Gastrocnemius medialis (tissue), 4 donors: Measurements from ENCODE around the gene KLHL6. TPM values are rescaled to one million over a fixed set of nuclear protein-coding genes. Genes with fewer than 3 reads are reported as not detected.

Source experiments
- ATAC-seq, 2 donors: fragments of 150-250 bp; one replicate each; pipeline ENCODE4 v1.9.1; 2016
- DNase-seq, 2 donors: peaks; one replicate each; pipeline ENCODE4 v3.0.0-alpha.2; 2019
- H3K27ac ChIP-seq, 4 donors: fragments of 200-600 bp; sonication (generic); 1 replicate in 1 of 4; 2 replicates in 3 of 4; pipeline ENCODE4 v1.5.1; 2016 to 2018; ENCODE audit warnings: mild to moderate bottlenecking in 2 of 4, moderate library complexity in 1 of 4
- H3K27me3 ChIP-seq, 3 donors: fragments of 200-600 bp; sonication (generic) in 2 of 3; 1 replicate in 1 of 3; 2 replicates in 2 of 3; pipeline versions ENCODE4 v1.5.1 to v1.6.0; 2016 to 2019; ENCODE audit warnings: mild to moderate bottlenecking in 1 of 3, moderate library complexity in 1 of 3
- H3K36me3 ChIP-seq, 2 donors: fragments of 200-600 bp; sonication (generic) in 1 of 2; one replicate each; pipeline ENCODE4 v1.5.1; 2017 to 2018
- H3K4me1 ChIP-seq, 2 donors: fragments of 200-600 bp; sonication (generic) in 1 of 2; one replicate each; pipeline ENCODE4 v1.5.1; 2016 to 2017; ENCODE audit warnings: mild to moderate bottlenecking in 2 of 2
- H3K4me3 ChIP-seq, 4 donors: fragments of 200-600 bp; sonication (generic) in 3 of 4; 1 replicate in 1 of 4; 2 replicates in 3 of 4; pipeline ENCODE4 v1.5.1; 2016 to 2019; ENCODE audit warnings: mild to moderate bottlenecking in 2 of 4
- H3K9me3 ChIP-seq, 3 donors: fragments of 200-600 bp; sonication (generic) in 2 of 3; 1 replicate in 1 of 3; 2 replicates in 2 of 3; pipeline ENCODE4 v1.5.1; 2016 to 2019
- POLR2A ChIP-seq, 2 donors: fragments of 450-650 bp; IDR thresholded peaks; one replicate each; pipeline ENCODE4 v1.6.1; 2017; ENCODE audit warnings: antibody characterized with exemption in 2 of 2, mild to moderate bottlenecking in 2 of 2, moderate library complexity in 2 of 2
- in situ Hi-C, 4 donors: fragments of 200-750 bp; cut with MboI; loops; one replicate each; pipeline versions ENCODE4 v1.15.0 to v1.8.0; 2017; ENCODE audit warnings: low sequenced_read_pairs in 4 of 4
- intact Hi-C: fragments of 100-400 bp; cut with DNase I; formaldehyde crosslinking; loops from one replicate; pipeline ENCODE4 v1.15.1; 2023; ENCODE audit warnings: low total_unique reads
- total RNA-seq, 4 donors: library from RNA; depleted of rRNA; stranded (reverse); fragments of >200 nt; gene quantifications; one replicate each; pipeline versions ENCODE4 v1.1.0 to v1.2.3, GENCODE V29; 2016
- TF ChIP-seq, protein P1 (sequence below), 5 experiments: fragments of 450-650 bp in 3 of 5; fragments of 200-600 bp in 2 of 5; sonication (generic) in 2 of 5; IDR thresholded peaks in 4 of 5; conservative IDR thresholded peaks in 1 of 5; 1 replicate in 4 of 5; 2 replicates in 1 of 5; pipeline ENCODE4 v1.5.1; 2016 to 2019; ENCODE audit warnings: antibody characterized with exemption in 5 of 5, mild to moderate bottlenecking in 3 of 5, moderate library complexity in 3 of 5

Gene KLHL6
- total RNA-seq, 4 donors from 2014 or later: 0.15 to 0.31 (median 0.30) TPM

DNA sequence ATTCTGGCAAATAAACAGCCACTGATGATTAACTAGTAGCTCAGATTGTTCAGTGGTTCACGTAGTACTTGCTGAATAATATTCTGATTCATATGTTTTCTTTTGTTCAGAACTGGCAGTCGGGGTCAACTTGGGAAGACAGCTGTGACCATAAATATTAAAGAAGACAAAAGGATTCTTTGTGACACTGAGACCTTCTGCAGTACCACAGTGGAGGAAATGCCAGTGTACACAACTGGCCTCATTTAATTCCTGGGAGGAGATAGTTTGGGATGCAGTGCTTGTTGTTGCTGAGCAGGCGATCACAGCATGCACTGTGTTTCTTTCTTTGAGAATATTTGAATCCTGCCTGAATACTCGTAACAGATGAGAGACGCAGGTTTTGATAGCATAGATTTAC lies 100.4 kb downstream of the KLHL6 start:
- ATAC-seq (peak in 1 of 2 donors; percentile 62), DNase-seq (no peak)
- peaks cover 0 to 11% of the 10 kb centered on the region in 2 donors for H3K36me3 ChIP-seq
- H3K4me3 ChIP-seq: no peak overlapping the region
- intact Hi-C loops: no loop called here
- no peaks in the 10 kb centered on the region for H3K9me3 ChIP-seq
- no peaks in the 10 kb centered on the region for H3K27me3 ChIP-seq
- in situ Hi-C loops: no loop called here
- peak overlapping the region; percentile 4 to 62 (median 50) for H3K27ac ChIP-seq
- H3K4me1 ChIP-seq: peaks cover 4 to 15% of the 10 kb centered on the region in 2 donors
- TF ChIP-seq POLR2A (IDR thresholded peaks at IDR 0.05): no peak
- TF ChIP-seq, protein P1, sequence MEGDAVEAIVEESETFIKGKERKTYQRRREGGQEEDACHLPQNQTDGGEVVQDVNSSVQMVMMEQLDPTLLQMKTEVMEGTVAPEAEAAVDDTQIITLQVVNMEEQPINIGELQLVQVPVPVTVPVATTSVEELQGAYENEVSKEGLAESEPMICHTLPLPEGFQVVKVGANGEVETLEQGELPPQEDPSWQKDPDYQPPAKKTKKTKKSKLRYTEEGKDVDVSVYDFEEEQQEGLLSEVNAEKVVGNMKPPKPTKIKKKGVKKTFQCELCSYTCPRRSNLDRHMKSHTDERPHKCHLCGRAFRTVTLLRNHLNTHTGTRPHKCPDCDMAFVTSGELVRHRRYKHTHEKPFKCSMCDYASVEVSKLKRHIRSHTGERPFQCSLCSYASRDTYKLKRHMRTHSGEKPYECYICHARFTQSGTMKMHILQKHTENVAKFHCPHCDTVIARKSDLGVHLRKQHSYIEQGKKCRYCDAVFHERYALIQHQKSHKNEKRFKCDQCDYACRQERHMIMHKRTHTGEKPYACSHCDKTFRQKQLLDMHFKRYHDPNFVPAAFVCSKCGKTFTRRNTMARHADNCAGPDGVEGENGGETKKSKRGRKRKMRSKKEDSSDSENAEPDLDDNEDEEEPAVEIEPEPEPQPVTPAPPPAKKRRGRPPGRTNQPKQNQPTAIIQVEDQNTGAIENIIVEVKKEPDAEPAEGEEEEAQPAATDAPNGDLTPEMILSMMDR (IDR thresholded peaks at IDR 0.05 in 4 of 5, conservative IDR thresholded peaks at IDR 0.05 in 1 of 5): no peak

DNA sequence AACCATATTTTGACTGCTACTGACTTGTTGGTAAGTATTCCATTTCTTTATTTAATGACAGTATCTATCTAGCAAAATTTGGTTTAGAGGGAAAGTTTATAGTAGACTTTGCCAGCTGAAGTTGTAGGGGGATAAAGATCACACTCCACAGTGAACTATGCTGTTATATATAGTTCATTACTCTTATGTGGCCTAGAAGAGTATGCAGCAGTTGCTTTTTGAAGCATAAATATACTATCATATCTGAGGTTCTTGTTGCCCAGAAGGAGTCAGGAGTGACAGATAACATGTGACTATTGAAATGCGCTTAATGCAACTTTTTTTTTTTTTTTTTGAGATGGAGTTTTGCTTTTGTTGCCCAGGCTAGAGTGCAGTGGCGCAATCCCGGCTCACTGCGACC lies 101.4 kb downstream of the KLHL6 start:
- in situ Hi-C loops: no loop called here

DNA sequence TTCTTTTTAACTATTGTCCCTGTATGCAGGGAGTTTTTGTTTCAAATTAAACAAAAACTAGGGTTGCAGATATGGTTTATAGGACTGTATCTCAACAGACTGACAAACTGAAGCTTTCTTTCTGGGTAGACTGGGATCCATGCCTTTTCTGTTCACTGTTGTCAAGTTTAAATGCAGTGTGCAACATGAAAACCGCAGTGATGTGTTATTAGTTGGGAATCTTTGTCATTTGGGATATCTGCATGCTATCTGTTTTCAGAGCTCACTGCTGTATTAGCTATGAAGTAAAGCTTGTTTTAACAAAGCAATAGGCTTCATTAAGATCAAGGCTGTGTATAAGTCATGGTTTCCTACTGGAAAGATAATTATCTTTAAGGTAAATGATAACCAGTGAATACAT lies 105.7 kb downstream of the KLHL6 start:
- Histone ChIP-seq H3K9me3 (no peaks in the 10 kb centered on the region), H3K4me1 (peaks cover 22 to 27% of the 10 kb centered on the region in 2 donors), H3K27ac (peak overlapping the region; percentile 38 to 89 (median 82)), H3K4me3 (peak overlapping the region; percentile 4 to 96 (median 83)), H3K36me3 (no peaks in the 10 kb centered on the region), H3K27me3 (no peaks in the 10 kb centered on the region)
- DNase-seq (no peak), ATAC-seq (no peak)
- intact Hi-C loops: no loop called here
- in situ Hi-C loops: no loop called here
- TF ChIP-seq, protein P1 (IDR thresholded peaks at IDR 0.05 in 4 of 5, conservative IDR thresholded peaks at IDR 0.05 in 1 of 5): no peak
- TF ChIP-seq POLR2A (IDR thresholded peaks at IDR 0.05): no peak

More for the DNA sequence above, 101.4 kb downstream of the KLHL6 start:
- H3K4me1 ChIP-seq: peaks cover 13 to 20% of the 10 kb centered on the region in 2 donors
- H3K27ac ChIP-seq: peak overlapping the region in 3 of 4 donors; percentile 49 to 62 (median 52)
- ATAC-seq (no peak), DNase-seq (no peak)
- no peak for TF ChIP-seq POLR2A (IDR thresholded peaks at IDR 0.05)
- TF ChIP-seq, protein P1 (IDR thresholded peaks at IDR 0.05 in 4 of 5, conservative IDR thresholded peaks at IDR 0.05 in 1 of 5): no peak
- H3K4me3 ChIP-seq: no peak overlapping the region
- intact Hi-C loops: no loop called here
- peaks cover 0 to 11% of the 10 kb centered on the region in 2 donors for H3K36me3 ChIP-seq
- H3K9me3 ChIP-seq: no peaks in the 10 kb centered on the region
- no peaks in the 10 kb centered on the region for H3K27me3 ChIP-seq

DNA sequence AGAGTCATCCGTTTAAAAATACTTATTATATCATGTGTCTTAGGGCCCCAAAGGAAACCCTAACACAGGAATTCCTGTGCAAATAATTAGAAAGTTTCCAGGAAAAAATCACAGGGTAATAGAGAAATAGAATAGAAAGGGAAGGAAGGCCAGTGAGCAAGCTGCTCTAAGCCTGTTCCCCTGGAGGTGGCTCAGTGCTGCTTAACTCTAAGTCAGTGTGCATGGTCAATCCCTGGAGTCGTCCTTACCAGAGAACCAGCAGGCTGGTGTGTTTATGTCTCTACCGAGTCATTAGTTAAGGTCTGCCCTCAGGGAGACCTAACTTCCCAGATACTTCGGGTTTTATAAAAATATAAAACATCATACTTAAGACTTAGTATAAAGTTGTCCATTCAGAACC lies 106.1 kb downstream of the KLHL6 start:
- Histone ChIP-seq H3K36me3 (no peaks in the 10 kb centered on the region), H3K9me3 (no peaks in the 10 kb centered on the region), H3K27ac (peak overlapping the region; percentile 38 to 89 (median 82)), H3K4me3 (peak overlapping the region; percentile 4 to 96 (median 83)), H3K4me1 (peaks cover 22 to 24% of the 10 kb centered on the region in 2 donors), H3K27me3 (no peaks in the 10 kb centered on the region)
- TF ChIP-seq POLR2A (IDR thresholded peaks at IDR 0.05): peak in 1 of 2 donors; percentile 9
- TF ChIP-seq, protein P1 (IDR thresholded peaks at IDR 0.05 in 4 of 5, conservative IDR thresholded peaks at IDR 0.05 in 1 of 5): peak in 2 of 5 experiments; percentile 13 to 33
- DNase-seq (peak; percentile 15 to 22), ATAC-seq (peak; percentile 71 to 76)
- intact Hi-C loops: no loop called here
- in situ Hi-C loops: no loop called here
